Measurements from ENCODE around the gene USP4. TPM values are rescaled to one million over a fixed set of nuclear protein-coding genes. Genes with fewer than 3 reads are reported as not detected.

USP4 gene
- total and polyA plus RNA-seq, 2 of the 8 experiments (the other 6 are each of a cell fraction or from before 2014, with no cell fraction given) = 16.0 to 27.8 TPM

GRCh38 chr3:49248840-49249227, 91.0 kb downstream of the USP4 start:
- H3K18ac ChIP-seq (ENCODE audit: extremely low read depth, low read length) = no peak overlapping the region
- no peak overlapping the region for H3K4me2 ChIP-seq (ENCODE audit: insufficient read depth in 1 of 2, low read depth in 2 of 2, low read length in 2 of 2)
- no peak overlapping the region for H2BK15ac ChIP-seq (ENCODE audit: low read length)
- no peak for FAIRE-seq
- ChIA-PET CTCF (ENCODE audit: partially characterized antibody) (interaction anchor here (0.7 to 2.0 kb wide), 2 partner anchors 78 to 96 kb away, joined by 4 read pairs; partner anchors contain the start of gene KLHDC8B), POLR2A (ENCODE audit: partially characterized antibody) (interaction anchor here (1.2 kb wide), 1 partner anchor 156 kb away, joined by 3 read pairs; no protein-coding TSS in a partner anchor)
- H2BK12ac ChIP-seq (ENCODE audit: low read depth, low read length) = no peak overlapping the region
- H3K79me2 ChIP-seq (ENCODE audit: control insufficient read depth in 1 of 2, insufficient read depth in 2 of 2, low read length in 2 of 2) = no peaks in the 10 kb centered on the region
- no peak overlapping the region for H4K91ac ChIP-seq (replicated peaks; ENCODE audit: insufficient read length, low read length)
- H2BK20ac ChIP-seq (ENCODE audit: low read length) = no peak overlapping the region
- TF ChIP-seq KDM5A (IDR thresholded peaks at IDR 0.05; ENCODE audit: low read length) (no peak), YY1 (IDR thresholded peaks at IDR 0.05; ENCODE audit: low read depth, low read length) (no peak), MAFK (IDR thresholded peaks at IDR 0.05; ENCODE audit: low read depth, low read length) (no peak), POLR2AphosphoS5 (IDR thresholded peaks at IDR 0.05; ENCODE audit: low read depth, low read length) (no peak), SIX5 (IDR thresholded peaks at IDR 0.05; ENCODE audit: low read depth, low read length) (no peak), GABPA (IDR thresholded peaks at IDR 0.05; ENCODE audit: borderline replicate concordance, insufficient read depth, low read length) (no peak), JUN (IDR thresholded peaks at IDR 0.05; ENCODE audit: low read depth, low read length) (no peak), TEAD4 (IDR thresholded peaks at IDR 0.05; ENCODE audit: low read depth, low read length) (no peak), KDM1A (IDR thresholded peaks at IDR 0.05; ENCODE audit: borderline replicate concordance, low read length) (no peak)
- TF ChIP-seq, protein P1, sequence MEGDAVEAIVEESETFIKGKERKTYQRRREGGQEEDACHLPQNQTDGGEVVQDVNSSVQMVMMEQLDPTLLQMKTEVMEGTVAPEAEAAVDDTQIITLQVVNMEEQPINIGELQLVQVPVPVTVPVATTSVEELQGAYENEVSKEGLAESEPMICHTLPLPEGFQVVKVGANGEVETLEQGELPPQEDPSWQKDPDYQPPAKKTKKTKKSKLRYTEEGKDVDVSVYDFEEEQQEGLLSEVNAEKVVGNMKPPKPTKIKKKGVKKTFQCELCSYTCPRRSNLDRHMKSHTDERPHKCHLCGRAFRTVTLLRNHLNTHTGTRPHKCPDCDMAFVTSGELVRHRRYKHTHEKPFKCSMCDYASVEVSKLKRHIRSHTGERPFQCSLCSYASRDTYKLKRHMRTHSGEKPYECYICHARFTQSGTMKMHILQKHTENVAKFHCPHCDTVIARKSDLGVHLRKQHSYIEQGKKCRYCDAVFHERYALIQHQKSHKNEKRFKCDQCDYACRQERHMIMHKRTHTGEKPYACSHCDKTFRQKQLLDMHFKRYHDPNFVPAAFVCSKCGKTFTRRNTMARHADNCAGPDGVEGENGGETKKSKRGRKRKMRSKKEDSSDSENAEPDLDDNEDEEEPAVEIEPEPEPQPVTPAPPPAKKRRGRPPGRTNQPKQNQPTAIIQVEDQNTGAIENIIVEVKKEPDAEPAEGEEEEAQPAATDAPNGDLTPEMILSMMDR (IDR thresholded peaks at IDR 0.05; ENCODE audit: control extremely low read depth in 1 of 3, insufficient read depth in 1 of 3, low read depth in 1 of 3, low read length in 3 of 3) = no peak
- TF ChIP-seq, protein P2, sequence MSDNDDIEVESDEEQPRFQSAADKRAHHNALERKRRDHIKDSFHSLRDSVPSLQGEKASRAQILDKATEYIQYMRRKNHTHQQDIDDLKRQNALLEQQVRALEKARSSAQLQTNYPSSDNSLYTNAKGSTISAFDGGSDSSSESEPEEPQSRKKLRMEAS (IDR thresholded peaks at IDR 0.05) = no peak
- no peak overlapping the region for H3K27ac ChIP-seq (ENCODE audit: low read depth, low read length)
- H3K9me3 ChIP-seq (ENCODE audit: insufficient read depth in 2 of 2, low read depth in 1 of 2, low read length in 1 of 2) = no peaks in the 10 kb centered on the region
- H3K56ac ChIP-seq (replicated peaks; ENCODE audit: insufficient read length, low read depth, low read length) = no peak overlapping the region
- no peak overlapping the region for H3K23ac ChIP-seq (ENCODE audit: insufficient read length)
- H3K79me1 ChIP-seq (ENCODE audit: low read depth, low read length) = no peaks in the 10 kb centered on the region
- H3K23me2 ChIP-seq (ENCODE audit: low read depth, low read length) = no peaks in the 10 kb centered on the region
- H2BK120ac ChIP-seq (replicated peaks; ENCODE audit: low read depth, low read length) = no peak overlapping the region
- no peak overlapping the region for H4K5ac ChIP-seq (ENCODE audit: insufficient read length, low read depth, low read length)
- H3K27me3 ChIP-seq (replicated peaks in 1 of 4; ENCODE audit: control insufficient read depth in 3 of 4, extremely low read depth in 1 of 4, insufficient read depth in 3 of 4, low read length in 3 of 4) = no peaks in the 10 kb centered on the region
- H3K9ac ChIP-seq (replicated peaks in 1 of 4; ENCODE audit: extremely low read depth in 1 of 4, low read depth in 3 of 4, low read length in 3 of 4) = peak overlapping the region in 1 of 4 experiments; percentile 44; a peak in 1 of 7 replicates
- H3K14ac ChIP-seq (ENCODE audit: insufficient read length) = no peak overlapping the region
- no peaks in the 10 kb centered on the region for H4K20me1 ChIP-seq (replicated peaks in 1 of 2; ENCODE audit: control insufficient read depth in 1 of 2, insufficient read depth in 2 of 2, low read length in 2 of 2)
- H2AK5ac ChIP-seq (ENCODE audit: low read depth, low read length) = no peak overlapping the region
- no peak overlapping the region for H2BK5ac ChIP-seq (ENCODE audit: low read depth, low read length)
- H3K4me1 ChIP-seq (replicated peaks in 1 of 4; ENCODE audit: control insufficient read depth in 3 of 4, insufficient read depth in 4 of 4, low read length in 3 of 4) = no peaks in the 10 kb centered on the region
- H4K8ac ChIP-seq (ENCODE audit: extremely low read depth, insufficient read depth, low read length) = no peak overlapping the region
- no peak overlapping the region for H3K4me3 ChIP-seq (ENCODE audit: extremely low read depth in 1 of 4, insufficient read depth in 2 of 4, low read depth in 3 of 4, low read length in 4 of 4)
- no peaks in the 10 kb centered on the region for H3K36me3 ChIP-seq (ENCODE audit: control insufficient read depth in 2 of 4, insufficient read depth in 4 of 4, low read length in 3 of 4)
- no peak overlapping the region for H2AFZ ChIP-seq (ENCODE audit: low read length)
- no peak for DNase-seq (ENCODE audit: low read depth in 1 of 2, low spot score in 2 of 2)
- H3K4ac ChIP-seq (replicated peaks; ENCODE audit: insufficient read length, low read depth, low read length) = no peak overlapping the region
